Measurements from ENCODE around the gene CDH5.
A peak's percentile ranks its signal among the peaks of the same experiment; 100 is the strongest.

The CDH5 gene

DNA sequence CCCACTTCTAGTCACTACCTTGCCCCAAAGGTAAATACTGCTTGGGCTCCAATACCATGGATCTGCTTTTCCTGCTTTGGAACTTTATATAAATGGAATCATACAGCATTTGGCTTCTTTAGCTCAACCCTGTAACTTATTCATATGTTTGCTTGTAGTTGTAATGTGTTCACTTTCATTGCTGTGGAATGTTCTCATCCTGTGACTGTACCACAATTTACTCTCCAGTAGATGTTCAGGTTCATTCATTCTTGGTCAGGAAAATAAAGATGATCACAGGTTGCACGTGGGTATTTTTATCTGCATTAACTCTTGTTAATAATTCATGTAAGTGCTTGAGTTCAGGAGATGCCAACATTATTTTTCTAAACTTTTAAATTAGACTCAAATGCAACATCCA lies 53.9 kb downstream of the CDH5 start:
- no peak for DNase-seq

DNA sequence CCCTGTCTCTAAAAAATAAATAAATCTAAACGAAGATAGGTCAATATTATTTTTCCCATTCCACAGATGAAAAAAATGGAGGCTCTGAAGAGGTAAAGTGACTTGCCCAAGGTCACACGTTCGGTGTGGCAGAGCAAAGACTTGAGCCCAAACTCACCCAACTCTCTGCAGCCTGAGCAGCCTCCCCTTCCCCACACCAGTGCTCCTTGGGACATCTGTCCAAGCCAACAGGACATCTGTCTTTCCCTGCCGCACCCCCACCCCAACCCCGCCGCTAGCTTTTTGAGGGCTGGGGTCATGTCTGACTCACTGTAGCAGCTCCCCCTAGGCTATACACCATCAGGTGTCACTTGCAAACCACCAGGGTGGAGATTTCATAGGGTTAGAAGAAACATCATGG lies 55.4 kb downstream of the CDH5 start:
- DNase-seq: no peak

DNA sequence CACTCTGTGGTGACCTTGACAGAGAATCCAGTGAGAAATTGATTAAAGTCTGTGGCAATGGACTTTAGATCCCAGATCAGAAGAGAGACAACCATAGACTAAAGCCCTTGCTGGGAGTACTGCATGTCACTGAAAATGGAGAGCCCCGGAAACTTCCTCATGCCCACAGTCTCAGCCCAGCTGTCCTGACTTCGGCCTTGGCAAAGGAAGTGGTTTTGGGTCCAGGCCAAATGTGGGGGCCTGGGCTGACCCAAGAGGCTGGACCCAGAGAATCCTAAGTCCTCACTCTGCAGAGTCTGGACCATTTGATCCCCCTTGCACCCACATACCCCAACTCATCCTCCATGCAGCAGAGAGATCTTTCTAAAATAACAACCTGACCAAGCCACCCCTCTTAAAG lies 55.9 kb downstream of the CDH5 start:
- no peak for DNase-seq

DNA sequence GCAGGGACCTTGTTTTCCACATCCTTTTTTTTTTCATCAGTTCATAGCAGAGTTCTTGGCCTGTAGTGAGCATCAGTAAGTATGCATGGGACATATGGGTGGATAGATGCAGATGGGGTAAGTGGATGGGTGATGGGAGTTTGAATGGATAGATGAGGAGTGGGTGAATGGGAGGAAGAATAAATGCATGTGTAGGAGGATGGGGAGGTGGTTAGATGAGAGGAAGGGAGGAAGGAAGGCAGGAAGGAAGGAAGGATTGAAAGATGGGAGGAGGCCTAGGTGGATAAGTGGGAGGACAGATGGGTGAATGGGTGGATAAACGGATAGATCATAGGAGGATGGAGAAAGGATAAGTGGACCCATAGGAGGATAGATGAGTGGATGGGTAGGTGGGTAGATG lies 56.7 kb downstream of the CDH5 start:
- no peak for DNase-seq

DNA sequence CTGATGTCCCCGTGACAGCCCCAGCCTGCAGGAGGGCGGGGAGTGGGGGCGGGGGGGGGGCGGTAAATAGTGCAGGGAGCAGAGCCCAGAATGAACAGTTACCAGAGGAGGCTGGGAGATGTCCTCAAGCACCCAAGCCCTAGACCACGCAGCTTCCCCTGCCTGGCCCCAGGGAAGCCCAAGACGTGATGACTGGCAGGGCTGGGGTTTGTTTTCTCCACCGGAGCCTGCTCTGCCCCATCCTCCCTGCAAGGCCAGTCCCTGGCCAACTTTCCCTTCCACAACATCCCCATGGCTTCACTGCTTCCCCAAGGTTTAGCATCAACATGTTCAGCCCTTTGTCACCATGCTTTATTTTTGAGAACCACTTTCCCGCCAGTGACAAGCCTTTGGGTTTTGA lies 59.2 kb downstream of the CDH5 start:
- DNase-seq: no peak

DNA sequence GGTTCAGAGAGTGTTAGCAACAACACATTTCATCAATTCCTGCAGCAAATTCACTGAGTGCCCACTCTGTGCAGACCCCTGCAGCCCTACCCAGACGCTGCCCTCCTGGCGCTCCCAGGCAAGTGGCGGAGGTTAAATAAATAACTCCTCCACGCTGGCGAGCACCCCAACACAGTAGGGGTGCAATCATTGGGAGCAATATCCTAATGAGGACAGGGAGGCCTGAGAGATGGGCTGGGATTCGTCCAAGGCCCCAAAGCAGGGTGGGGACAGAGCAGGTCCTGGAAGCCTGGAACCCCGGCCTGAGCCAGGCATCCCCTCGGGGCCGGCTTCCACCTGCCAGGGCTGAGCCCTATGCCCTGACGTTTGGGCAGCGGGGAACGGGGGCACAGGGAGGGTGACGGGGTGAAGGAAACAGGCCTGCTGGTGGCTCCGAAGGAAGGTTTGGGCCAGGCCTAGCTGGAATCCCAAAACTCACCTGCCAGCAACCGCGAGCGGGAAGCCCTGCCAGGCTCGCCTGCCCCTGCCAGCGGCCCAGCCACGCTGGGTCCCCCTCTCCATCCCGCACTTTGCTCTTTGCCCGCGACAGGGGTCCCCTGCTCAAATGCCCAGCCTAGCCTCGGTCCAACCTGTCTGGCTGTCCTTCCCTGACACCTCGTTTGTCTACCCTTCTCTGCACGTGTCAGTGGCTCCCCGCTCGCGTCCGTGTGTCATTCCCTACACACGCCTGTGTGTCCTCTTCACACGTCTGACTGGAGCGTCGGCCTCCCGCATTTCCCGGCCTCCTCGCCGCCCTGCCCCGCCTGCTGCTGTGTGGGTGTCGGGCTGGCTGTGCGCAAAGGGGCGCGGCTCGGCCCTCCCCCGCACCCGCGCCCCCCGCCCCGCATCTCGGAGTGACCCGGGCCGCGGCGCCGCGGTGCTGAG lies 59.9 kb downstream of the CDH5 start:
- DNase-seq: no peak

DNA sequence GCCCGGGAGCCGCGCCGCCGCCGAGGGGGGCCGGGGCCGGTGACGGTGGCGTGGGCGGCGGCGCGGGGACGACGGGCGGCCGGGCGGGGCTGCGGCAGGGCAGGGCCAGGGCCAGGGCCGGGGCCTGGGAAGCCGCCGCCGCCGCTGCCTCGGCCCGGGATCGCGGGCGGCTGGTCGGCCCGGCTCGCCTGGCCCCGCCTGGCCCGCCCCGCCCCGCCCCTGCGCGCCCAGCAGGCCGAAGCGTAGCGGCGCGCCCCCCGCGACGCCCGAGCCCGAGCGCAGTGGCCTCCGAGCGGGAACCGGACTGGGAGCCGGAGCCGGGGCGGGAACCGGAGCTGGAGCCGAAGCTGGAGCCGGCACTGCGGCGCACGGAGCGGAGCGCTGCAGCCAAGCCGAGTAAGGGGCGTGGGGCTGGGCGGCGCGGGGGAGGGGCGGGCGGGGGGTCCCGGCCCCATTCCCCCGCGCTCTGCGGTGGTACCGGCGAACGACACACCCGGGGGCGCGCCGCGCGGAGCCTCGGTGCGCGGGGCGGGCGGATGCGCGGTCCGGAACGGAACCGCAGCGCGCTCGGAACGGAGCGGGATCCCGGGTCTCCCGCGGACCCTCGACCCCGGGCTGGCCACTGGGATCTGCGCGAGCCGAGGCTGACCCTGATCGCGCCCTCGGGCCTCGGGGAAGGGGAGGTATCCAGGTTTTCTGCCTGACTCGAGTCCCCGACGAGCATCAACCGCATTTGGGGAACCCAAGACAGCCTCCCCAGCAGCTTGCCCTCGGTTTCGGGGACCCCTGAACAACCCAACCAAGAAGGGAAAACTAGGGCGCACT lies 60.8 kb downstream of the CDH5 start, which contains the start of gene BEAN1:
BEAN1 (plus strand) TSS at position 260 of the 825 bp plus-strand sequence. CDS start 10,382 bp downstream, outside the sequence.
- peak; percentile 47 for DNase-seq

DNA sequence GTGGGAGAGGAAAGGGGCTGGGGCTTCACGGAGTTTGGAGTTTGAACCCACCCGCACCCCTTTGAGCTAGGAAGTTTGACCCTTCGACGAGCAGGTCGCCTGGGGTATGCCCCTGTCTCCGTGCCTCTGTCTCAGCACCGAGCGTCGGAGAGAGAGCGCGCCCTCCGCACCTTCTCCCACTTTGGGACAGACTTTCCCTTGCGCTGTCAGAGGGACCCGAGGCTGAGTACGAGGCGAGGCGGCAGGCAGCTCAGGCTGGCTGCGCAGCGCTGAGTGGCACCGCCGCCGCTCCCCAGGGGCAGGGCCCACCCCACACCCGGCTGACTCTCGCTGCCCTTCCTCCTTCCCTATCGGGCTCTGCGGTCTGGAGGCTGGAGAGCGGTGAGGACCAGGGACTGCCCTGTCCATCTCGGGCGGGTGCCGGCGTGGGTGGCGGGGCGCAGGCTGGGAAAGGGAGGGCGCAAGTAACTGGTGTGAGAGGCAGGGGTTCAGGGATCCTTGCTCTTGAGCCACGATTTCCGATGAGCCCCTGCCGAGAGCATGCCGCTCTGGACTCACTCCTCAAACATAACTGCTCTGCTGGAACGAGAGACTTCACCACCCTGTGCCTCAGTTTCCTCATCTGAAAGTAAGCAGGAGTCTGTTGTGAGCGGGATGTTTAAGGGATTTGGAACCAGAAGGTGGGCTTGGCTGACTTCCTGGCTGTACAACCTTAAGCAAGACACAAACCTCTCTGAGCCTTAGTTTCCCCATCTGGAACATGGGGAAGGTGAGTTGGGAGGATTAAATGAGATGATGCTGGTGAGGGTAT lies 61.6 kb downstream of the CDH5 start:
- DNase-seq: no peak

DNA sequence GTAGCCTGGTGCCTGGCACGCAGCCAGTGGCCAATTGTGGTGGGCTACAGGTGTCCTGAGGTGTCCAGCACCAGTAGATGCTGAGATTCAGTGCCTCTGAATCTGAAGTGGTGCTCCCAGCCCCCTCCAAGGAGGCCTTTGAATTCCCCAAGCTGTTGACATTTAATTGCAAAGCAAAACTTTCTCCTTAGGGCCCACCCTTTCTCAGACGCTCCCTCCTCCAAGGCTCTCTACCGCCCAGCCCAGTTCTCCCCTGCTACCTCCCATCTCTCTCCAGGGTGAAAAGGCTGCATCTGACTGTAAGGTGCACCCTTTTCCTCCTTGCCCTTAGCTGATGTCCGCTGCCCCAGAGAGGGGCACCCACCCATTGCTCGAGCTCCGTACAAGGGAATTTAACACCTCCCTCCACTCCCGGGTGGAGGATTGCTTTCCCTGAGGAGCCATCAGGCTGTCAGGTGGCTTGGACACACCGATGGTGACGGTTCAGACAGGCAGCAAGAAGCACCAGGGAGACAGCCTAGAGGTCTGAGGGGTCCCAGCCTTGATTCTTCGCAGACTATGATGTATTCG lies 62.3 kb downstream of the CDH5 start:
- DNase-seq: no peak

DNA sequence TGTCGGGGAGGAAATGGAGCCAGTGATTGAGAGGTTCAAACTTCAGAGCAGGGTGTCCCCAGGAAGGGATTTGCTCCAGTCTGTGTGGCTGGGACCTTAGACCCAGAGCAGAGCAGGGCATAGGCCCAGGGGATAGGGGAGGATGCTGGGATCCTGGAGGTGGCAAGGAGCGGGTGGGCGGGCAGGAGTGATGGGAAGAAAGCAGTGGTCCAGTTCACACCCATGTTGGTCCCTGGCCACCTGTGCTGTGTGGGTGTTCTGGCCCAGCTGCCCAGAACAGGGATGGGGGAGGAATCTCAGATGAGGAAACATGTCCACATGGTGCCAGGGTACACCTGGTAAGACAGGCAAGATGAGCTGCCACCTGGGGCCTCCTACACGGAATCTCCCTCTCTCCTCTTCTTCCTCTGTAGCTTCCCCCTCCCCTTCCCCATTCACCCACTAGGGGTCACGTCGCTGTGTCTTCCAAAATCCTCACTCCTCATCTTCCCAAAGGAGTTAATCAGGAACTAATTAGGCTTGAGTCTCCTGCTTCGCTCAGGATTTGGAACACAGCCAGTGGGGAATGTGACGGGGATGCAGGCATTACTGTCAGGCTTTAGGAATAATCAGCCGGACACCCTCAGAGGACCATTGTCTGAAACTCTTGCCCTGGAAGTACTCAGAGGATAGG lies 62.9 kb downstream of the CDH5 start:
- no peak for DNase-seq

DNA sequence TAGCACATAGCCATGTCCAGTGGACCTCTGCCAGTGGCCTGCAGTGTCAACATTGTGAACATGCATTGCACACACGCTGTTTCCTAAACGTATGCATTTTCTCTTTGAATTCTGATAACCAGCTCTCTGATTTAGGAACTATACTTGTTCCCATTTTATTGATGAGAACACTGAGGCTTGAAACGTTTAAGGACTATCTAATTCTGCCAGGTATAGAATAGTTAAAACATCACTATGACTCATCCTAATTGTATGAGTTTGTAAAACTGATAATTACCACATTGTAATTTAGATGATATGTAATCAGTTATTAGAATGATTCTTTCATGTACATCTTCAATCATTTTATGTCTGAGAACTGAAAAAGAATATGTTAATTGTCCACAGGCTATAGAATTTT lies 63.7 kb downstream of the CDH5 start:
- DNase-seq: no peak

DNA sequence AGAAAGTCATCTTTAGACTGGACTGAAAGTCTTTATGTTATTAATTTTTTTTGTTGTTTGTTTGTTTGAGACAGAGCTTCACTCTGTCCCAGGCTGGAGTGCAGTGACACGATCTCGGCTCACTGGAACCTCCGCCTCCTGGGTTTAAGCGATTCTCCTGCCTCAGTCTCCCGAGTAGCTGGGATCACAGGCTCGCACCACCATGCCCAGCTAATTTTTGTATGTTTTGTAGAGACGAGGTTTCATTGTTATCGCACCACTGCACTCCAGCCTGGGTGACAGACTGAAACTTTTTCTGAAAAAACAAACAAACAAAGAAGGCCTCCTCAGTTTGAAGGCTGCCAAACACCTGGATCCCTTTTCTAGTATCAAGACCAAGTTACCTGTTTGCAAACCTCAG lies 65.3 kb downstream of the CDH5 start:
- DNase-seq: no peak

DNA sequence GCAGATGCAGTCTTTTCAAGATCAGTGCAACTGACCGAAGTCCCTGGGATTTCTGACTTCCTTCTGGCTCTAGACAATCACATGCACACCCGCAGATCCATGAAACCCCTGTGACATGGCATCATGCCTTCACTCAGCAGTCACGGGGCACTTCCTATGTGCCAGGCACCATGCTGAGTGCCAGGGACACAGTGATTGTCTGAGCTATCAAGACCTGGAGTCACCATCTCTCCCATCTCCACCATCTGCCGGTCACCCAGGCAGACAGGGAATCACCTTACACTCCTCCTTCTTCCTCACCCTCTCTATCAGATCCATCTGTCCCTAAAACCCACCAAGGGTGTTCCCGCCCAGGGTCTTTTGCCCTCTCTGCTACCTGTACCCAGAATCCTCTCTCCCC lies 65.9 kb downstream of the CDH5 start:
- DNase-seq: no peak

DNA sequence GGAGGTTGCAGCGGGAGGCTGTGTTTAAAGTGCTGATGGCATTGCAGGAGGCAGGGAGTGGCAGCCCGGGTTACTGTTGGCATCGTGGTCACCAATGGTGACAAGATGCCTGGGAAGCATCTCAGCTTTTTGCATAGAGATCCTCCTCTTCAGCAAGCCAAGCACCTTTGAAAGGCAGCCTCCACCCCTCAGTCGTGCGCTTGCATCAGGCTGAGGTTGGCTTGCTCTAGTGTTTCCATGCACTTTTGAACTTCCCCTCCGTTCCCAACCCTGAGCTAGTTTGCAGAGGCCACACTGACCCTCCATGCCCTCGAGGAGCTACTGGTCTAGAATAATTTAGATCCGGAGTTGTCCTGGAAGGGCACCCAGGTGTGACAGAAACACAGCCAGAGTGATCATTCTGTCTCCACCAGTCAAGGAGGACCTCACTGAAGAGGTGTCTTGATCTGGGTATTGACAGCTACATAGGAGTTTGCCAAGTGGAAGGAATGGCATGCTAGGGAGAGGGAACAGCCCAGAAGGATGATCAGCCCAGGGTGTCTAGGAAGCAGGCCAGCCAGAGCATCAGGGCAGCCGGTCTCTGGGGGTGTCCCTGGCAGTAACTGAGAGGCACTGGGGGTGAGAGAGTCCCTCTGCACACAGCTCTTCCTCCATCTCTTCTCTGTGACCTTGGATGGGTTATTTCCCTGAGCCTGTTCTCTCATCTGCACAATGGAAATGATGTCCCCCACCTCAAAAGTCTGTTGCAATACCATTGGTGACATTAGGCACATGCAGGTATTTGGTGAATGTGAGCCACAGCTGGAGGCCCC lies 68.3 kb downstream of the CDH5 start:
- no peak for DNase-seq

DNA sequence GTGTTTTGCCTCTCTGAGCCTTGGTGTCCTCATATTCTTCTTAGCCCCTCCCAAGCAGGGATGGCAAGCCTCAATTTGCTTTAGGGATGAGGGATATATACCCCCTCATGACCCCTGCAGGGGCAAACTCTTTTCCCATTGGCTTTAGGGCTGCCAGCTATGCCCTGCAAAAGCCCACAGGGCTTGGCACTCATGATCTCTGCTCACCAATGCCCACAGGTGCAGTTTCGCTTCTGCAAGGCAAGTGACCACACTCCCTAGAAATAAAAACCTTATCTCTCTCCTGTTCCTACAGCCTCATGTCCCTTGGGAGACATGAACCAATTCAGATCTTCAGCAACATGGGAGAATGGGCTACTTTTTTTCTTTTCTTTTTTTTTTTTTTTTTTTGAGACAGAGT lies 69.4 kb downstream of the CDH5 start:
- no peak for DNase-seq

DNA sequence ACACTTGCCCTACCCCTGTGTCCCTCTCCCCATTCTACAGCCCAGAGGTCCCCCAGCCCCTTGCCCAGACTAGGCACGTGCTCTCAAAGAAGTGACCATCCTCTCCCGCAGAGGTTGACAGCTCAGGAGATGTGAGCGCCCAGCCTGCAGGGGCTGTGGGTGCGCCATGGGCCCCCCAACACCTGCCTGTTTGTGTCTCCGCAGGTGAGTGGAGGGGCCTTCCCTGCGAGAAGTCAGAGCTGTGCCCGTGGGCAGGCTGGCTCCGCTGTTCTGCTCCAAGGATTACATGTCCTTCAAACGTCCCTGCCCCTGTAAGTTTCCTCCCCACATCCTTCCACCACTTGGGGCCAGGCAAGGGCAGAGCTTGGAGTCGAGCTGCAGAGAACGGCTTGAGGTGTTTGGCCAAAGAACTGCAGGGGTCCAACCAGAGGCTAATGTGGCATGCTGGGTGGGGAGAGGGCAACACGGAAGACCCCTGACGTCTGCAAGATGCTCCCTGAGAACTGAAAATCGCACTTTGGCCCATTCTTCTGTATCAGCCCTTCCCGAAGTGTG lies 71.0 kb downstream of the CDH5 start:
- no peak for DNase-seq

DNA sequence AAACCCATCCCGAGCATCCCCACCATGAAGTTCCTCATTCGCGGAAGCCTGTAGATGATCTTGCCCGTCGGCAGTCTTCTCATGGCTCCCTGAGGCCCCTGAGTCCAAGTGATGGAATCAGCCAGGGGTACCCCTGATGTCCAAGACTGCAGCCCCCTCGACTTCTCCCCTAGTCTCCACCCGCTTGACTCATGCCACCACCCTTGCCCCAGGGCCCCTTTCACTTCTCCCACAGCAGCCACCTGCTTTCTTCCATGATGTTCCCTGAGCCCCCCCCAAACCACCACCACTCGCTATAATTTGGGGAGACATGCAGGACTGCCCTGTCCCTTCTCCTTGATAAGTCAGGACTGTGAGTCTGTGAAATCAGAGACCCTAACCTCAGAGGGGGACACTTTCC lies 72.0 kb downstream of the CDH5 start:
- no peak for DNase-seq

DNA sequence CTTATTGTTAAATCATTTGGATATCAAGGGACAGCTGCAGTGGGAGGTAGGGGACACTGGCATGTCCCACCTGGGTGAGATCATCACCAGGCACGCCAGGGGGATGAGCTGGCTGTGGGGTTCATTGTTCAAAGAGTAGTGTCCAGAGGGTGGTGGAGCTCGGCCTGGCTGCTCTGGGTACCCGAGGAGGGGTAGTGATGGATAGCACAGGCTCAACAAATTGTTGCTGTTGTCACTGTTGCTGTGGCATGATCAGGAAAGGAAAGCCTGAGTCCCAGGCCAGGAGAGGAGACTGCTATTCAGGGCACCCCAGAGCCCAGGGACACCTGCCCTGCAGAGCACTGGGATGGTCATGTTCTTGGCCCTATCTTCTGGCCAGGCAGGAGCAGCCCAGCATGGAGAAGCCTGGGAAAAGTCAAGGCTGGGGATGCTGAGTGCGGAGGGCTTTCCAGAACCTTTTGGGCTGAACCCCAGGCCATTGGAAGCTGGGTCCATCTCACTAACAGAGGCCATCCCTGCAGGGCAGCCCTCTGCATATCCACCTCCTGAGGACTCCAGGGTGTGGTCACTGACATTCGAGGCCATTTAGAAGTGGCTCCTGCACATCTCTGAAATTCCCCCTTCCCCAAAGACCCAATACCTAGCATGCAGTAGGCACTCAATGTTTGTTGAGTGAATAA lies 72.7 kb downstream of the CDH5 start:
- no peak for DNase-seq

DNA sequence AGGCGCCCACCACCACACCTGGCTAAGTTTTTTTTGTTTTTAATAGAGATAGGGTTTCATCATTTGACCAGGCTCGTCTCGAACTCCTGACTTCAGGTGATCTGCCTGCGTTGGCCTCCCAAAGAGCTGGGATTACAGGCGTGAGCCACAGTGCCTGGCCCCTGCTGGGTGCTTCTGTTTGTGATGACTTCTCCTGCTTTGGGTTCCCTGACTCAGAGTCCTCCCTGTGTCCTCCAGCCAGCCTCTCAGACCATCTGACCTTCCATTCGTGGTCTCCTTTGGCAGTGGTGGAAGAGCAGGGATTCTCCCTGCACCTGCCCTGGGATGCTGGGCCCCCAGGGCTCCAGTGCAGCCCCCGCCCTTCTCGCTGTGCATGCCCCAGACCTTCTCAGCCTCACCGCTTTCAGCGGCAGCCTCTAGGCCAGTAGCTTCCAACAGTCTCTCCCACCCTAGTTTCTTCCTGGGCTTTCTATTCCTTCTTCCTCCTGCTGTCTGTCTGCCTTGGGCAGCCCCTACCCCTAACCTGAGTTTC lies 73.8 kb downstream of the CDH5 start:
- no peak for DNase-seq

DNA sequence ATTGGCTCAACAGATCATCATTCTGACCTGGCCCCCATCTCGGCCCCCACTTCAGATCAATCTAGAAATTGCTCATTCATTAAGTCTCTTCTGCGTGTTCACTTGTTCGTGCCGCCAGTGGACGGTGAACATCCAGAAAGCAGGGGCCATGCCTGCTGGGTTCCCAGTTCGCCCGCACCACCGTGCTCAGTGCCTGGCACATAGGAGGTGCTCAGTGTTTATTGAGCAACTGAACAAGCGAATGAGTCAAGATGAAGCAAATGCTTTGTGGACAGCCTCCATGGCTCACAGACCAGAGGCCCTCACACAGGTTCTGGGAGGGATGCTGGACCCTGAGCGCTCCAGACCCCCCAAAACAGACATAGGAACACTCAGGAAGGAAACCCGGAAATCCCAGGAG lies 74.5 kb downstream of the CDH5 start:
- no peak for DNase-seq
